ENCODE data around the gene ADPRHL1. TPM values are rescaled to one million over a fixed set of nuclear protein-coding genes. Genes with fewer than 3 reads are reported as not detected.
A peak's percentile ranks its signal among the peaks of the same experiment; 100 is the strongest.

Gene ADPRHL1
- total and polyA plus RNA-seq, 2 experiments from 2014 or later = 78.2 to 112 TPM

DNA sequence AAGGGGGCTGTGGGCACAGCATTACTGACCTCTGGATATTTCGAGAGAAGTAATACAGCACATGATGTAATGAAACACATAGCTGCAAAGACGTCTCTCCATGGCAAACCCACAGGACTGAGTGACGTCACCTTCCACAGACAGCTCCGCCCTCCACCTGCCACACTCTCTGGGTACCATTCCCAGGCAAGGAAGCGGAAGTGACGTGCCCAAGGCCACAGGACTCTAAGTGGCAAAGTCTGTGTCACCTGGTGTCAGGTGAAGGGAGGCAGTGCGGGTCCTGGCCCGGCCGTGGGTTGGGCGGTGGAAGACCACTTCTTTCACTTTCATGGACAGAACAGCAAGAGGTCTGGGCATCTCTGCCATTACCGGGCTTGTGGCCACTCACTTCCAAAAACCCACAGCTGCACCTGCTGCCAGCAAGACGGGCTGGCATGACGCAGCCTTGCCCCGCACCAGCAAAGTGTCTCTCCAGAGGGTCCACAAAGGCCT, 6.8 kb upstream of the ADPRHL1 start:
- H3K4me3 ChIP-seq = no peak overlapping the region
- peaks cover 34% of the 10 kb centered on the region for H3K36me3 ChIP-seq
- H3K4me1 ChIP-seq (ENCODE audit: low read depth) = no peaks in the 10 kb centered on the region
- no peak overlapping the region for H3K27ac ChIP-seq
- TF ChIP-seq CTCF (IDR thresholded peaks at IDR 0.05; ENCODE audit: low read depth, low read length) = no peak
- no peak for DNase-seq (ENCODE audit: low read depth in 1 of 2, low spot score in 1 of 2)
- no peaks in the 10 kb centered on the region for H3K27me3 ChIP-seq
- H3K9me3 ChIP-seq (ENCODE audit: low read depth) = no peaks in the 10 kb centered on the region

DNA sequence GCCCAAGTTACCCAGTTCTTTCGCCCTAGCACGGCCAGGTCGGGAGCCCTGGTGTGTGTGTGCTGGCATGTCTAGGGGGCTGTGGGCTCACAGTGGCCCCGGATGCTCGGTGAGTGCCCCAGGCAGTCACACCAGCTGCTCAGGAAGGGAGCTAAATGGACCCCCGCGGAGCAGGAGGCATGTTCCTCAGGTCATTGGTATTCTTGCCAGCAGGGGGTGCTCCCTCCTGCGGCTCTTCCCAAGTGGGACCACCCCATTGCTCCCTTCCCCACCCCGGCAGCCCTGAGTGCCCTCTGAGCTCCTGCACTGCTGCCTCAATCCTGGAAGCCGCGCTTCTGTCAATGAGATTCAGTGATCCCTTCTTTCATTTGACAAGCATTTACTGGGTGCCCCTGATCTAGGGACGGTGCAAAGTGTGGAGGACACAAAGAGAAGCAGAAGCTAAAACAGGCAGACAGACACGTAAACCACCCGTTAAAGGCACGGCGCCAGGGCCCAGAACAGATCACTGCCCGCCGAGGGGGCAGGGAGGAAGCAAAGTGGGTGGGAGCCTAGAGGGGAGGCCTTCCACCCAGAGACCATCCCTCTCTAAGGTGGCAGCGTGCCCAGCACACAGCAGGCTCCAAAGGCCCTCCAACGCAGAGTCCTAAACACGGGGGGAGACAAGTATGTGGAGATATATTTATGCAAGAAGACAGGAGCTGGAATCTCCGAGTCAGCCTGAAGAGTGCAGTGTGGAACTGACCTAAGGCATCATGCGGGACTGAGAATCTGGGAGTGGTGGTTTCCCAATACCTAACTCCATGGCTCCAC, 5.2 kb upstream of the ADPRHL1 start:
- Histone ChIP-seq H3K4me3 (no peak overlapping the region), H3K27ac (no peak overlapping the region), H3K4me1 (ENCODE audit: low read depth) (peaks cover 11% of the 10 kb centered on the region), H3K36me3 (peaks cover 34% of the 10 kb centered on the region), H3K9me3 (ENCODE audit: low read depth) (no peaks in the 10 kb centered on the region), H3K27me3 (no peaks in the 10 kb centered on the region)
- DNase-seq (ENCODE audit: low read depth in 1 of 2, low spot score in 1 of 2) = peak; percentile 18 to 56
- peak; percentile 40 for TF ChIP-seq CTCF (IDR thresholded peaks at IDR 0.05; ENCODE audit: low read depth, low read length)

GRCh38 chr13:113457510-113457909, 4.2 kb upstream of the ADPRHL1 start:
- no peak for DNase-seq (ENCODE audit: low read depth in 1 of 2, low spot score in 1 of 2)
- no peak overlapping the region for H3K4me3 ChIP-seq

DNA sequence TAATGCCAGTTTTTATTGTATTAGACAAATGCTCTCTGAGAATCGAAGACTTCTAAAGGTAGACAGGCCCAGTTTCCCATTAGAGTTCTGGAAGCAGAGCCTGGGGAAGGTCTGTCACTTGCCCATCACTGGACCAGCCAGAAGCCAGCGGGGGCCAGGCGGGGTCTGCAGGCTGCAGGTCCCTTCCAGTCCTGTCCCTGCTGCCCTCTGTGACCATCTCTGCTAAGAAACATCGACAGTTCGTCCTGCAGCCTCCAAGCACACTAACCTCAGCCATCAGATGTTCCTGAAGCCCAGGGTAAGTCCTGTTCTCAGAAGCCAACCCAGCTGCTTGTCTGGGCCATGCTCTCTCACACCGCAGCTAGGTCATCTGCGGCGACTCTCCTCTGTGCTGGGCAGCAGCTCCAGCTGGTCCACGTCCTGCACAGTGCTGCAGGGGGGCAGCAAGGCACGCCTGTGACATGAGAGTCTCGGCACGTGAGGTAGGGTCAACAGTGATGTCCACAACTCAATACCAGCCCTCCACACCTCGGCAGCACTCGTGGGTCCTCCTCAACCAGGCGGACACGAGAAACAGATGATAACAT, 2.9 kb upstream of the ADPRHL1 start:
- TF ChIP-seq CTCF (IDR thresholded peaks at IDR 0.05; ENCODE audit: low read depth, low read length) = no peak
- Histone ChIP-seq H3K4me1 (ENCODE audit: low read depth) (peaks cover 30% of the 10 kb centered on the region), H3K9me3 (ENCODE audit: low read depth) (no peaks in the 10 kb centered on the region), H3K36me3 (peaks cover 34% of the 10 kb centered on the region), H3K27me3 (no peaks in the 10 kb centered on the region), H3K4me3 (no peak overlapping the region), H3K27ac (no peak overlapping the region)
- DNase-seq (ENCODE audit: low read depth in 1 of 2, low spot score in 1 of 2) = no peak

More at GRCh38 chr13:113457510-113457909, 4.2 kb upstream of the ADPRHL1 start:
- peaks cover 34% of the 10 kb centered on the region for H3K36me3 ChIP-seq
- H3K27me3 ChIP-seq = no peaks in the 10 kb centered on the region
- peaks cover 20% of the 10 kb centered on the region for H3K4me1 ChIP-seq (ENCODE audit: low read depth)
- no peak overlapping the region for H3K27ac ChIP-seq
- H3K9me3 ChIP-seq (ENCODE audit: low read depth) = no peaks in the 10 kb centered on the region
- peak; percentile 3 for TF ChIP-seq CTCF (IDR thresholded peaks at IDR 0.05; ENCODE audit: low read depth, low read length)

DNA sequence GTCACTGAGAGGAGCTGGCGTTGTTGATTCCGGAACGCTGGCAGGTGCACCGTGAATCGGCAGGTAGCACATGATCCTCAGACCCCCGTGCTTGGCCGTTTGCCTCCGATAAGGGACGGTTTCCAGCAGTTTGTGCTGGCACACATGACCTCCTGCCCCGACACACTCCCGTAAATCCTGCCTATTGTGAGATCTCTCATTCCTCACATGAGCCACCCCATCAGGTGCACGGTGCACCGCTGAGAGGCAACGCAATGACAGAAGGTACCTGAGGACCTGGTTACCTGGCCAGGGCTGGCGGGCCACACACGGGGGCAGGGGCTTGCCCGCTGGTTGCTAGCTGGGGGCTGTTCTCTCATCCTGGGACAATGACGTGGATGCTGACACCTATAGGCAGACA, 2.1 kb upstream of the ADPRHL1 start:
- DNase-seq (ENCODE audit: low read depth in 1 of 2, low spot score in 1 of 2) = no peak
- H3K36me3 ChIP-seq = peaks cover 32% of the 10 kb centered on the region
- TF ChIP-seq CTCF (IDR thresholded peaks at IDR 0.05; ENCODE audit: low read depth, low read length) = no peak
- no peaks in the 10 kb centered on the region for H3K27me3 ChIP-seq
- no peak overlapping the region for H3K4me3 ChIP-seq
- H3K4me1 ChIP-seq (ENCODE audit: low read depth) = peaks cover 33% of the 10 kb centered on the region
- no peaks in the 10 kb centered on the region for H3K9me3 ChIP-seq (ENCODE audit: low read depth)
- H3K27ac ChIP-seq = no peak overlapping the region

Data from cardiac muscle cell (in vitro differentiated cells and primary cell).